NCI-H1930 (cell line): ENCODE results near the gene NECAB3.
"Not testable (repeated sequence)": the region's sequence is repeated elsewhere in the genome, so short reads cannot be mapped to it uniquely, and the experiment has no call there.

ENCODE experiments used
- DNase-seq, 2 experiments: peaks; one replicate each; lab custom pipeline; 2025; lab: John Stamatoyannopoulos, UW

The NECAB3 gene, protein sequence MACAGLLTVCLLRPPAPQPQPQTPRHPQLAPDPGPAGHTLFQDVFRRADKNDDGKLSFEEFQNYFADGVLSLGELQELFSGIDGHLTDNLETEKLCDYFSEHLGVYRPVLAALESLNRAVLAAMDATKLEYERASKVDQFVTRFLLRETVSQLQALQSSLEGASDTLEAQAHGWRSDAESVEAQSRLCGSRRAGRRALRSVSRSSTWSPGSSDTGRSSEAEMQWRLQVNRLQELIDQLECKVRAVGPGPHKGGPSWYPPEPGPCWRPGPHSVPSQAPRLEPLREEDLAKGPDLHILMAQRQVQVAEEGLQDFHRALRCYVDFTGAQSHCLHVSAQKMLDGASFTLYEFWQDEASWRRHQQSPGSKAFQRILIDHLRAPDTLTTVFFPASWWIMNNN

DNA sequence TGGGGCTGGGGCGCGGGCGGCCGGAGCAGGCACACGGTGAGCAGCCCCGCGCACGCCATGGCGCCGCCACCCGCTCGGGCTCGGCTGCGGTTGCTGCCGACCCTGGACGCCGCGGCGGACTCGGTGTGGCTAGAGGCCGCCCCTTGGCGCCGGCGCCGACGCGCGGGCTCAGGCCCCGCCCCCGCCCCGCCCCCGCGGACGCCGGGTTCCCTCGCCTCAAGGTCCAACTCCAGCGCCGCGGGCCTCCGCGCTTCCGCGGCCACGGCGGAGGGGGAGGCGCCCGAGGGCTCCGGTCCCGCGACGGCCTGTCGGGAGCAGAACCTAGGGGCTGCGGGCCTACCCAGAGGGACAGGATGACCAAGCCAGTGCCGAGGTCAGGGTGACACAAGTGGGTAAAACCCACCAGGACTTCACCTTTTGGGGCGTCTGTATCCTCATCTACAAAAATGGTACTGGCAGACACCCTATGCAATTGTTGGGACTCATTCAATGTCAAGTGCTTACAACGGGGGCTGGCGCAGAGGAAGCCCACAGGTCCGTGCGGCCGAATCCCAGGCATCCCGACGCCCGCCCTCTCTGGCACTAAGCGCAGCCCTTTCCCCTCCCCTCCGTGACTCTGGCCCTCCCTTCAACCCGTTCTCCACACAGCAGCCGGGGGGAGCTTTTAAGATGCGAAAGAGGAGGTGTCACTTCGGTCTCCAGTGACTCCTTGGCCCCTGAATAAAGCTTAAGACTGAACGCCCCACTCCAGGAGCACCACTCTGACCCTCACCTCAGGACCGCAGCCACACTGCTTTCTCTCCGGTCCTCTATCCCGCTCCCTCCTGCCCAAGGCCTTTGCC lies at the start of gene NECAB3:
Gene NECAB3 (minus strand): TSS at position 135 of the 842 bp plus-strand sequence. CDS start 76 bp downstream, at position 59.
- peak; percentile 82 to 90 for DNase-seq

DNA sequence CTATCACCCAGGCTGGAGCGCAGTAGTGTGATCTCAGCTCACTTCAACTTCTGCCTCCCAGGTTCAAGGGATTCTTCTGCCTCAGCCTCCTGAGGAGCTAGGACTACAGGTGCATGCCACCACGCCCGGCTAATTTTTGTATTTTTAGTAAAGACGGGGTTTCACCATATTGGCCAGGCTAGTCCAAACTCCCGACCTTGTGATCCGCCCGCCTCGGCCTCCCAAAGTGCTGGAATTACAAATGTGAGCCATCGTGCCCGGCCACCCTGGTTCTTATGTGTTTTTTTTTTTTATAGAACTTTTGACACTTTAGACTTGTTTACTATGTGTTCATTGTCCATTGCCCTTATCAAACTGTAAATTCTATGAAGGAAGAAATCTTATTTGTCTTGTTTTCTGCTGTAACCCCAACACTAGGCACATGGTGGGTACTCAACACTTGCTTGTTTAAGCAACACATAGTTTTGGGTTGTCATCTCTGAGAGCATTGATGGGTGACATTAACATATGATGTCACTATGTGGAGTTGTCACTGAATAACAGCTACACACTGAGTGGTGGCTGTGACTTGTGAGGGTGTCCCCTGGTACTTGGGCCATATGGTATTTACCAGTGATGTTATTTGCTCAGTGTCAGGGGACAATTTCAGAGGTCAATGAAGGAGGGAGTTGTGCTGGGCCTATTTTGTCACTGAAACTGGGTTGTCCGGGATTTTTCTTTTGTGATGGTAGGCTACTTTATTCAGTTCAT lies 47.3 kb upstream of the NECAB3 start:
- no peak for DNase-seq

DNA sequence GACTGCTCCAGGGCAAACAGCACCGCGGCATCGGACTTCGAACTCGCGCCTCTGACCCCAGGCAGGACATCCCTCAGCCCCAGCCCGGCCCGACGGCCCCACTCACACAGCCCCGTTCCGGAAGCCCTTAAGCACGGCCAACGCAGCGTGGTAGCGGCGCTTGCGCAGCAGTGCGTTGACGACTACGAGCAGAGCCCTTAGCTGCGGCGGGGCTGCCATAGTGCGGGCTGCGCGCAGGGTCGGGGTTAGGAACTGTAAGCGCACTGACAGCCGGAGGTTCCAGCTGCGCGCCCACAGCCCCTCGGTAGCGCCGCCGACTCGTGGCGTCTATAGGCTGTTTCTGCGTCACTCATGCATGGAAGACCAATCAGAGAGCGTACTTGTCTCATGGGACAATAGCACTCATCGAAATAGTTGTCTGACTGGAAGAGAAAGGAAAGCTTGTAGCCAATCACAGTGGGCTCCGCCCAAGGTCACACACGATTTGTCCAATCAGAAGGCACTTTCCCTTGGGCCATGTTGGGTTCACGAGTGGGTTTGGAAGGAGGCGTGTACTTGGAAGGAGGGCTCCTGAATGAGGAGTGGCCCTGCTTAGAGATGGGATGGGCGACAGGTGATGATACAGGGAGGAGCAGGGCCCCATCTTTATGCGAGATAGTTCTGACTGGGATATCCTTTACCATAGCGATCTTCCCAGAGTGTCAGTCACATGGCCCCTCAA lies 45.9 kb upstream of the NECAB3 start, which contains the start of gene PXMP4:
Gene PXMP4 (minus strand): TSS at position 322 of the 721 bp plus-strand sequence. CDS start 103 bp downstream, at position 219.
- DNase-seq = peak; percentile 98 to 99

DNA sequence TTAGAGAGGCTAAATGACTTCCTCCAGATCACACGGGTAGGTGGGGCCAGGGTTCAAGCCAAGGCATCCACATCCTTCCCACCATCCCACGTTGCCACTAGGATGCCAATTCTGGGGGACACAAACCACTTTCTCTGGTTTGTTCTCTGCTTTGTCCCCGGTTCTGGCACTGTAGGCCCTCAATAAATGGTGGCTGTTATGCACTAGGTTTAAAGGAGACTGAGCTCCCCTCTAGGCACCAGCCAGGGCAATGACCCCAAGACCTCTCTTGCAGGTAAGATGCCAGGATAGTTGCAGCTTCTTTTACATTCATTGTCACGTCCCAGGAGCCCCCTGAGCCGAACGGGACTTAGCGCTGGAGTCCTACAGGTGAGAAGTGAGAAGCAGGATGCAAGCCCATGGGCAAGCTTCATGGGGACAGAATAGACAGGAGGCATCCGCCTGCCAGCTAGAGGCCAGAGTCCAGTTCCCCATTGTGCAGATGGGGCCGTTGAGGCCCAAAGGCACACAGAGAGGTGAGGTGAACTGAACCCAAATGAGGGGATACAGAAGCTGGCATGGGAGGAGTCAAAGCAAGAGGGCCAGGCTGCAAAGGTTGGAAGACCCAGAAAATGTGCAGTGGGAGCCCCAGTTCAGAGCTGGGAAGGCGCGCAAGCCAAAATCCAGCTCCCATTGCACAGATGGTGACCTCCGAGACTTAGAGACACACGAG lies 45.2 kb upstream of the NECAB3 start:
- no peak for DNase-seq

DNA sequence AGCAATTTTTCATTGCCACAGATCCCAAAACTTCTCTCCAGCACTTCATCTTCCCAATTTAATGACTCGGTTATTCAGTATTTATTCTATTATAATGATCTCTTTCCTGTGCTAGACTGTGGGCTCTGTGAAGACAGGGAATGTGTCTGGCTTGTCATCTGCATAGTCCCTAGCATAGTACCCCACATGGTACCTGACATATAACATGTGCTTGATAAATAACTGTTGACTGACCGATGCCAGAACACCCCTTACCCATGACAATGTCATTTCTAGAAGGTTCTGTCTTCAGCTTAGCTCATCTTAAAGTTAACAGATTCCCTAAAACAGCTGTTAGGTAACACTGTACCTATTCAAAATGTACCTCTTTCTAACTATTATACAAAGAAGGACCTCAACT lies 42.3 kb upstream of the NECAB3 start:
- DNase-seq = no peak

DNA sequence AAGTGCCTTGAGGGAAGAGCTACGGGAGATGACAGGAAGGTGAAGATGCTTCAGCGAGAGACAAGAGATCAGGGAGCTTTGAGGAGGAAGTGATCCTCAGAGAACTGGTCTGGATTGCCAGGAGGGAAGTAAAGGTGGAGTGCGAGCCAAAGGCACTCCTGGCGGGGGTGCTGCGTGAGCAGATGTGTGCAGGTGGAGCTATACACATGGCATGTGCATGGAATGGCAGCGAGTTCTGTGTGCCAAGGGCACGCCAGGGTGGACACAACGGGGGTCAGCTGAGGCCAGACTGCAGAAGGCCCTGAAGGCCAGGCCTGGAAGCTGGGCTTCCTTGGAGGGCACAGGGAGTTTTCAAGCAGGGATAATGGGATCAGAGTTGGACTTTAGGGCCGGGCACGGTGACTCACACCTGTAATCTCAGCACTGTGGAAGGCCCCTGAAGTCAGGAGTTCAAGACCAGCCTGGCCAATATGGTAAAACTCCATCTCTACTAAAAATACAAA lies 39.7 kb upstream of the NECAB3 start:
- DNase-seq = no peak

DNA sequence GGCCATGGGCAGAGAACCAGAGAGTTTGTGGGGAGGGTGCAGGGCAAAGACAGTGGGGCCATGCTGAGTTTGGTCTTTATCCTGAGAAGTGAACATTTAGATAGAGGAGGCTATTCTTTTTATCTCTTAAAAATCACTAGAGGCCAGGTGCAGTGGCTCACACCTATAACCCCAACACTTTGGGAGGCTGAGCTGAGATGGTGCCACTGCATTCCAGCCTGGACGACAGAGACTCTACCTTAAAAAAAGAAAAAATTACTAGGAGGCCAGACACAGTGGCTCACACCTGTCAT lies 37.2 kb upstream of the NECAB3 start:
- DNase-seq = no peak

DNA sequence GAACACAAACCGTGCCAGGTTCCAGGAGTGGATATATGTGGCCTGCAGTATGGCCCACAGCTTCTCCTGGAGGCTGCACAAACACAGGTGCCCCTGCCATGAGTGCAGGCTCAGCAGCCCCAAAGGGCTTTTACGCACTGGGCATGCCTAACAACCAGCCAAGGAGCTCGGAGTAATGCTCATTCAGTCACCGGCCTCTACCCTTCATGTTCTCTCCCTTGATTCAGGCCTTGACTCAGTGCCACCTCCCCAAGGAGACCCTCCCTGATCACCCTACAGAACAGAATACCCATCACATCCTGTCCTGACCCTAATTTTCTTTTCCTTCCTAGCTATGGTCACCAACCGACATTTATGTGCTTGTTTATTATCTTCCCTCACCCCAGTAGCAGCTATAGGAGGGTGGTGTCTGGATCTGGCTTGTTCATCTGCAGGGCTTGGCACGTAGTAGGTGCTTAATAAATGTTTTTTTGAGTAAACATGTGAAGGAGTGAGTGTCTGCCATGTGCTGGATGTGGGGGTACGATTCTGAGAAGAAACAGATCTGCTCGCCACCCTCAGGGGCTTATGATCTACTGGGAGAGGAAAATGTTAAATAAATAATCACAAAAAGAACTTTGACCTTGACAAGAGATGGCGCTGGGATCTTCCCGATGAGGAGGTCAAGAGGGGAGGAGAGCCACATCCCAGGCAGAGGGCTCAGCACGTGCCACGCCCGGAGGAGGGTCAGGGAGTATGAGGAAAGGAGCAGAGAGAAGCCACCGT lies 36.6 kb upstream of the NECAB3 start:
- no peak for DNase-seq

DNA sequence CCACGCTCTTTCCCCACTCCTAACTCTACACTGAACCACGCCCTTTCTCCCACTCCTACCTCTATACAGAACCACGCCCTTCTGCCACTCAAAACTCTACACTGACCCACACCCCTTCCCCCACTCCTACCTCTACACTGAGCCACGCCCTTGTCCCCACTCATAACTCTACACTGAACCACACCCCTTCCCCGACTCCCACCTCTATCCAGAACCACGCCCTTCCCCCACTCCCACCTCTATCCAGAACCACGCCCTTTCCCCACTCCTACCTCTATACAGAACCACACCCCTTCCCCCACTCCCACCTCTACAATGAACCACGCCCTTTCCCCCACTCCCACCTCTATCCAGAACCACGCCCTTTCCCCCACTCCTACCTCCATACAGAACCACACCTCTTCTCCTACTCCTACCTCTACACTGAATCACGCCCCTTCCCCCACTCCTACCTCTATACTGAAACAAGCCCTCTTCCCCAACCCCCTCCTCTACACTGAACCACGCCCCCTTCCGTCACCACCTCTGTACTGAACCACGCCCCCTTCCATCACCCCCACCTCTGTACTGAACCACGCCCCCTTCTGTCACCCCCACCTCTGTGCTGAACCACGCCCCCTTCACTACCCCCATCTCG lies 35.8 kb upstream of the NECAB3 start:
- no peak for DNase-seq

DNA sequence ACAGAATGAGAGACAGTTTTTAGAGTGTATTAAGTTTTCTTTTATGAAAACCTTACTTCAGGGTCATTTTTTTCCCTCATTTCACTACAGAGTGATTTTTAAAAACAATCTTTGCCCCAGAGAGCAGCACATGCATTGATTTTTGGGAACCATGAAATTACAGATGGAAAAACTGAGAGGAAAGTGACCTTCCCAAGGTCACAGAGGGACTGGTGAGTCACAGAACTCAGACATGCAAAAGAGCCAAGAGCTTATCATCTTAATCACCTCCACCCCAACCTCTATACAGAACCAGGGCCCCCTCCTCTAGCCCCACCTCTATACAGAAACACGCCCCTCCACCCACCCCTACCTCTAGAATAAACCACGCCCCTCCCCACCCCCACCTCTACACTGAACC lies 35.2 kb upstream of the NECAB3 start:
- no peak for DNase-seq

DNA sequence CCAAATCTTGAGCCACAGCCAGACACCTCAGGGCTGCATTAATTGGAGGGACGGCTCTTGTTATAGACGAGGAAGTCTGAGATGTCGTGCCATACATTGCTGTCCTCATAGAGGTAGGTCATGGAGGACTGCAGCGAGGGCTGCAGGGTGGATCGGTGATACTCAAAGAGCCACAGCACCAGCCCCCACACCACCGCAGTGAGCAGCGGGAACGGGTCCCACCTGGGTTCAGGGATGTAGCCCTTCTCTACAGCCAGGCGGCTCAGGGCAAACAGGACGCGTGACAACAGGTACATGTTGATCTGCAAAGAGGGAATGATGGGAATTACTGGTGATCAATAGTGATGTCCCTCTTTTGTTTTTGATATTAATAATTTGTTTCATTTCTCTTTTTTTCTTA lies 33.4 kb upstream of the NECAB3 start:
- no peak for DNase-seq

DNA sequence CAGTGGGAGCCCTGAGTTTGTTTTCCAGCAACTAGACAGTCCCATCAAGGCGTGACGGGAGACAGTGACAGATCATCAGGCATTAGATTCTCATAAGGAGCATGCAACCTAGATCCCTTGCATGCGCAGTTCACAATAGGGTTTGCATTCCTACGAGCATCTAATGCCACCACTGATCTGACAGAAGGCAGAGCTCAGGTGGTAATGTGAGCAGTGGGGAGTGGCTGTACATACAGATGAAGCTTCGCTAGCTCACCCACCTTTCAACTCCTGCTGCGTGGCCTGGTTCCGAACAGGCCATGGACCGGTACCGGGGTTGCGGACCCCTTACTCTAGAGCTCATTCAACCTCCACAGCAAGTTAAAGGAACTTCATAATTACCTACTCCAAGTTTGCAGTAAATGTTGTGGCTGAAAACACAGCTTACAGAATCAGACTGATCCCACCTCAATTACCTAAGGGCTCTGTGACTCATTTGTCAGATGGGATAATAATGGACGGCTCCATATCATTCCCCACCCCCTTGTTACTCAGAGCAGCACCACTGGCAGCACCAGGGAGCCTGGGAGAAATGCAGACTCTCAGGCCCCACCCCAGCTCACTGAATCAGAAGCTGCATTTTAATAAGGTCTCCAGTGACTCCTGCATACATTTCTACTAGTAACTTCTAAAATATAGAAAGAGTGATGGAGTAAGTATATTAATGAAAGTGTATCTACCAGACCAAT lies 30.1 kb upstream of the NECAB3 start:
- no peak for DNase-seq

DNA sequence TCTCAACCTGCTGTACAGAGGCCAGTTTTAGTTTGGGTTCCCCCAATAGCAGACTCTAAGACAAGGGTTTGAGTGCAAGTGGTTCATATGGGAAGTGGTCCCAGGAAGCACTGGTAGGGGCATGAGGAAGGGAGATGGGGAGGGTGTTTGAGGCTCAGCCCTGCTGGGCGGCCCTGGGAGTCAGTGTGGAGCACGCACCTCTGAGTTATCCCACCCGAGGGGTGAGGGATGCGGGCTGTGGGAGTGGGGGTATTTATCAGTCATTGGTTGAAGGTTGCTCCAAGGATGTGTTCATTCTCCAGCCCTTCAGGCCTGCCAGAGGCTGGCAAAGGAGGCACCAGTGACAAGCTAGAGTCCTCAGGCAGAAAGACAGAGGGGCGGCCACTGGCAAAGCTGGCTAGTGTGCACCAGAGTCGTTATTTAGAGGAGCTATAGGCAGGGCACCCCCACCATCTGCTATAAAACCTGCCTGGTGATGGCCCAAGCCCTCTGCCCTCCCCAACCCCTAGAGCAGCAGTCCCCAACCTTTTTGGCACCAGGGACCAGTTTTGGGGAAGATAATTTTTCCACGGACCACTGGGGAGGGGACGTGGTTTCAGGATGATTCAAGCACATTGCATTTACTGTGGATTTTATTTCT lies 29.4 kb upstream of the NECAB3 start:
- DNase-seq = no peak

DNA sequence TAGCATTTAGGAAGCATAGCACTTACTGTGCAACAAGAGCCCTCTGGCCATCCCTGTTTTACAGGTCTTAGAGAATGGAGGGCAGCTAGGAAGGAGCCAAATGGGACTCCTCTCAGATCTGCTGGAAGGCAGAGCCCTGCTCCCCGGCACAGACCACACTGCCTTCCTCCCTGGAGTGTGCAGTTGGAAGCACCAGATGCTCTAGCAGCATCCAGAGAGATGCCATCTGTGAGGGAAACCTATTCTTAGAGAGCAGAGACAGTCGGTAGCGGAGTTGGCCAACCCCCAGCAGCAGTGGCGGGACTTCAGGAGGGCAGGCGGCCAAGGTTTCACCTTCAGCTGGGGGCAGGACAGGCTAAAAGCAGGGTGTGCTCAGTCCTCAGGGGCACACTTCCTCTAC lies 28.6 kb upstream of the NECAB3 start:
- no peak for DNase-seq

DNA sequence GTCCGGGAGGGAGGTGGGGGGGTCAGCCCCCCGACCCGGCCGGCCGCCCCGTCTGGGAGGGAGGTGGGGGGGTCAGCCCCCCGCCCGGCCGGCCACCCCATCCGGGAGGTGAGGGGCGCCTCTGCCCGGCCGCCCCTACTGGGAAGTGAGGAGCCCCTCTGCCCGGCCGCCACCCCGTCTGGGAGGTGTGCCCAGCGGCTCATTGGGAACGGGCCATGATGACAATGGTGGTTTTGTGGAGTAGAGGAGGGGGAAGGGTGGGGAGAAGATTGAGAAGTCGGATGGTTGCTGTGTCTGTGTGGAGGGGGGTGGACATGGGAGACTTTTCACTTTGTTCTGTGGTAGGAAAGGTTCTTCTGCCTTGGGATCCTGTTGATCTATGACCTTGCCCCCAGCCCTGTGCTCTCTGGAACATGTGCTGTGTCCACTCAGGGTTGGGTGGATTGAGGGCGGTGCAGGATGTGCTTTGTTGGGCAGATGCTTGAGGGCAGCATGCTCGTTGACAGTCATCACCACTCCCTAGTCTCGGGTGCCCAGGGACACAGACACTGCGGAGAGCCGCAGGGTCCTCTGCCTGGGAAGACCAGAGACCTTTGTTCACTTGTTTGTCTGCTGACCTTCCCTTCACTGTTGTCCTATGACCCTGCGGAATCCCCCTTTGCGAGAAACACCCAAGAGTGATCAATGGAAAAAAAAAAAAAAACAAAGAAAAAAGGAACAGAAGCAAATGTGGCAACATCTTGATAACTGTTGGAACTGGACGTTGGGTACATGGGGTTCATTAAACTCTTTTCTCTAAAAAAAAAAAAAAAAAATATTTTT lies 27.6 kb upstream of the NECAB3 start:
- DNase-seq = no peak

DNA sequence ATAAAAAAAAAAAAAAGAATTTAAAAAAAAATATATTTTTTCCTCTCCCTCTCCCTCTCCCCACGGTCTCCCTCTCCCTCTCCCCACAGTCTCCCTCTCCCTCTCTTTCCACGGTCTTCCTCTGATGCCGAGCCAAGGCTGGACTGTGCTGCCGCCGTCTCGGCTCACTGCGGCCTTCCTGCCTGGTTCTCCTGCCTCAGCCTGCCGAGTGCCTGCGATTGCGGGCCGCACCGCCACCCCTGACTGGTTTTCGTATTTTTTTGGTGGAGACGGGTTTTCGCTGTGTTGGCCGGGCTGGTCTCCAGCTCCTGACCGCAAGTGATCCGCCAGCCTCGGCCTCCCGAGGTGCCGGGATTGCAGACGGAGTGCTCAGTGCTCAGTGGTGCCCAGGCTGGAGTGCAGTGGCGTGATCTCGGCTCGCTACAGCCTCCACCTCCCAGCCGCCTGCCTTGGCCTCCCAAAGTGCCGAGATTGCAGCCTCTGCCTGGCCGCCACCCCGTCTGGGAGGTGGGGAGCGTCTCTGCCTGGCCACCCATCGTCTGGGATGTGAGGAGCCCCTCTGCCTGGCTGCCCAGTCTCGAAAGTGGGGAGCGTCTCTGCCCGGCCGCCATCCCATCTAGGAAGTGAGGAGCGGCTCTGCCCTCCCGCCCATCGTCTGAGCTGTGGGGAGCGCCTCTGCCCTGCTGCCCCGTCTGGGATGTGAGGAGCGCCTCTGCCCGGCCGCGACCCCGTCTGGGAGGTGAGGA lies 26.6 kb upstream of the NECAB3 start:
- not testable (repeated sequence) for DNase-seq

DNA sequence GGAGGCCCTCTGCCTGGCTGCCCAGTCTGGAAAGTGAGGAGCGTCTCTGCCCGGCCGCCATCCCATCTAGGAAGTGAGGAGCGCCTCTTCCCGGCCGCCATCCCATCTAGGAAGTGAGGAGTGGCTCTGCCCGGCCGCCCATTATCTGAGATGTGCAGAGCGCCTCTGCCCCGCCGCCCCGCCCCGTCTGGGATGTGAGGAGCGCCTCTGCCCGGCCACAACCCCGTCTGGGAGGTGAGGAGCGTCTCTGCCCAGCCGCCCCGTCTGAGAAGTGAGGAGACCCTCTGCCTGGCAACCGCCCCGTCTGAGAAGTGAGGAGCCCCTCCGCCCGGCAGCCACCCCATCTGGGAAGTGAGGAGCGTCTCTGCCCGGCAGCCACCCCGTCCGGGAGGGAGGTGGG lies 24.7 kb upstream of the NECAB3 start:
- not testable (repeated sequence) for DNase-seq
